Neural progenitor cell (in vitro differentiated cells): ENCODE results near the gene PPP6R1. TPM values are rescaled to one million over a fixed set of nuclear protein-coding genes. Genes with fewer than 3 reads are reported as not detected.

ENCODE experiments used
- DNase-seq: peaks from one replicate; pipeline ENCODE4 v3.0.0-alpha.2; 2016; ENCODE audit warnings: low spot score
- H2AFZ ChIP-seq: fragments of 200-600 bp; sonication (generic); replicated peaks from 2 replicates; pipeline ENCODE4 v1.6.1; 2016; ENCODE audit warnings: antibody characterized with exemption
- H3F3A ChIP-seq: fragments of 200-600 bp; sonication (generic); 2 replicates; pipeline ENCODE4 v1.6.1; 2016; ENCODE audit warnings: antibody characterized with exemption, low read depth
- H3K27ac ChIP-seq: fragments of 200-600 bp; sonication (generic); 2 replicates; pipeline ENCODE4 v1.5.1; 2016; ENCODE audit warnings: mild to moderate bottlenecking
- H3K27me3 ChIP-seq: fragments of 200-600 bp; sonication (generic); 2 replicates; pipeline ENCODE4 v1.6.1; 2016; ENCODE audit warnings: mild to moderate bottlenecking, moderate library complexity
- H3K36me3 ChIP-seq: fragments of 200-600 bp; sonication (generic); 2 replicates; pipeline ENCODE4 v1.5.1; 2016
- H3K4me1 ChIP-seq: fragments of 200-600 bp; sonication (generic); 2 replicates; pipeline ENCODE4 v1.6.1; 2016; ENCODE audit warnings: mixed run types
- H3K4me2 ChIP-seq: fragments of 200-600 bp; sonication (generic); 2 replicates; pipeline ENCODE4 v1.6.1; 2016
- H3K4me3 ChIP-seq: fragments of 200-600 bp; sonication (generic); 2 replicates; pipeline ENCODE4 v1.5.1; 2016
- H3K79me2 ChIP-seq: fragments of 200-600 bp; sonication (generic); 2 replicates; pipeline ENCODE4 v1.6.1; 2016; ENCODE audit warnings: low read depth
- H3K9ac ChIP-seq: fragments of 200-600 bp; sonication (generic); 2 replicates; pipeline ENCODE4 v1.6.1; 2016
- H3K9me3 ChIP-seq: fragments of 200-600 bp; sonication (generic); 2 replicates; pipeline ENCODE4 v1.5.1; 2016; ENCODE audit warnings: low read depth
- H4K20me1 ChIP-seq: fragments of 200-600 bp; sonication (generic); 2 replicates; pipeline ENCODE4 v1.6.1; 2016; ENCODE audit warnings: low read depth
- H3K27ac Mint-ChIP-seq: 3 replicates; pipeline ENCODE4 v1.8.0; 2021; ENCODE audit warnings: mixed read lengths
- H3K27me3 Mint-ChIP-seq: 2 replicates; pipeline ENCODE4 v1.8.0; 2022; ENCODE audit warnings: low read depth, mild to moderate bottlenecking, inconsistent platforms, moderate library complexity, mixed read lengths; ENCODE audit not compliant: insufficient read depth
- H3K36me3 Mint-ChIP-seq: 3 replicates; pipeline ENCODE4 v1.8.0; 2021; ENCODE audit warnings: mixed read lengths
- H3K4me1 Mint-ChIP-seq: 3 replicates; pipeline ENCODE4 v1.8.0; 2021; ENCODE audit warnings: mixed read lengths
- H3K4me3 Mint-ChIP-seq: 3 replicates; pipeline ENCODE4 v1.8.0; 2021; ENCODE audit warnings: mild to moderate bottlenecking, moderate library complexity, mixed read lengths
- H3K9me3 Mint-ChIP-seq: 3 replicates; pipeline ENCODE4 v1.8.0; 2020; ENCODE audit warnings: mixed read lengths
- CTCF ChIP-seq: fragments of 200-600 bp; sonication (generic); IDR thresholded peaks from 2 replicates; pipeline ENCODE4 v1.5.1; 2017; ENCODE audit warnings: antibody characterized with exemption, mild to moderate bottlenecking
- EZH2 ChIP-seq: fragments of 200-600 bp; sonication (generic); IDR thresholded peaks from 2 replicates; pipeline ENCODE4 v1.6.1; 2017; ENCODE audit warnings: antibody characterized with exemption, mild to moderate bottlenecking, moderate library complexity
- EZH2phosphoT487 ChIP-seq: fragments of 200-600 bp; sonication (generic); IDR thresholded peaks from 2 replicates; pipeline ENCODE4 v1.6.1; 2017; ENCODE audit warnings: antibody characterized with exemption
- microRNA-seq: library from miRNA; unstranded; fragments of <30 nt; microRNA quantifications from one replicate; pipeline ENCODE4, GENCODE V29; 2016
- small RNA-seq: library from RNA; depleted of rRNA; stranded (forward); fragments of <200 nt; gene quantifications from one replicate; pipeline ENCODE3, GENCODE V24; 2015
- total RNA-seq: library from RNA; depleted of rRNA; stranded (reverse); fragments of >200 nt; gene quantifications from 2 replicates; pipeline ENCODE4 v1.2.3, GENCODE V29; 2015; ENCODE audit warnings: low replicate concordance

The PPP6R1 gene
- total RNA-seq, 1 donor from 2014 or later = 13.1 TPM

- no peak overlapping the region for H3K27ac Mint-ChIP-seq
- Histone ChIP-seq H3K4me2 (no peak overlapping the region), H3K36me3 (no peaks in the 10 kb centered on the region), H3K4me1 (peaks cover 6% of the 10 kb centered on the region), H3F3A (peaks cover 5% of the 10 kb centered on the region), H3K9me3 (no peaks in the 10 kb centered on the region), H2AFZ (no peak overlapping the region), H3K4me3 (no peak overlapping the region), H3K27me3 (peaks cover 73% of the 10 kb centered on the region), H3K79me2 (no peaks in the 10 kb centered on the region), H3K9ac (no peak overlapping the region), H3K27ac (no peak overlapping the region), H4K20me1 (peaks cover 17% of the 10 kb centered on the region)
- DNase-seq = no peak
- peaks cover 43% of the 10 kb centered on the region for H3K27me3 Mint-ChIP-seq
- peaks cover 22% of the 10 kb centered on the region for H3K4me1 Mint-ChIP-seq
- peak overlapping the region; percentile 25 for H3K4me3 Mint-ChIP-seq
- TF ChIP-seq EZH2 (no peak), CTCF (no peak), EZH2phosphoT487 (no peak)
- no peaks in the 10 kb centered on the region for H3K36me3 Mint-ChIP-seq
- peaks cover 5% of the 10 kb centered on the region for H3K9me3 Mint-ChIP-seq
These were observed 77.1 kb downstream of the PPP6R1 start for GRCh38 chr19:55181740-55182139.

Small RNA genes within 50 kb of the gene (microRNA-seq; reads per million reads assigned to microRNA genes)
- gene MIR6802 (not detected), gene MIR6803 (1.6 reads per million), gene MIR6804 (0.91 reads per million)

Small RNA genes within 50 kb of the gene (small RNA-seq; reads per million reads assigned to genes)
- not detected for gene MIR6802
- gene MIR6803 = not detected
- gene MIR6804 = not detected

Other genes with a start within 250 kb of the PPP6R1 start
- gene GP6, start 220.8 kb downstream of the PPP6R1 start, total RNA-seq = not detected in 2 replicates
- gene RDH13, start 195.9 kb downstream of the PPP6R1 start, total RNA-seq = 9.0 and 9.4 TPM in 2 replicates
- 7.0 and 17.5 TPM in 2 replicates for gene EPS8L1, start 183.1 kb downstream of the PPP6R1 start, total RNA-seq
- gene PPP1R12C, start 141.4 kb downstream of the PPP6R1 start, total RNA-seq = 21.8 and 62.7 TPM in 2 replicates
- 74.1 and 121 TPM in 2 replicates for gene TNNT1, start 109.8 kb downstream of the PPP6R1 start, total RNA-seq
- gene TNNI3, start 101.3 kb downstream of the PPP6R1 start, total RNA-seq = 22.2 and 41.0 TPM in 2 replicates
- gene DNAAF3, start 92.4 kb downstream of the PPP6R1 start, total RNA-seq = 9.1 and 12.0 TPM in 2 replicates
- gene SYT5, start 78.7 kb downstream of the PPP6R1 start, total RNA-seq = 0.22 TPM in 1 of 2 replicates, not detected in the other
- gene PTPRH, start 49.5 kb downstream of the PPP6R1 start, total RNA-seq = not detected in 2 replicates
- 1.4 and 3.3 TPM in 2 replicates for gene TMEM86B, start 30.3 kb downstream of the PPP6R1 start, total RNA-seq
- gene HSPBP1, start 21.1 kb upstream of the PPP6R1 start, total RNA-seq = 15.0 and 43.1 TPM in 2 replicates
- gene BRSK1, start 25.0 kb upstream of the PPP6R1 start, total RNA-seq = 24.1 and 43.1 TPM in 2 replicates
- gene TMEM150B, start 66.3 kb upstream of the PPP6R1 start, total RNA-seq = 0.62 TPM in 1 of 2 replicates, not detected in the other
- gene KMT5C, start 80.9 kb upstream of the PPP6R1 start, total RNA-seq = 21.1 and 73.7 TPM in 2 replicates
- gene COX6B2, start 95.7 kb upstream of the PPP6R1 start, total RNA-seq = 0.77 TPM in 1 of 2 replicates, not detected in the other
- gene GARIN5B, start 104.2 kb upstream of the PPP6R1 start, total RNA-seq = 0.09 TPM in 1 of 2 replicates, not detected in the other
- gene IL11, start 111.4 kb upstream of the PPP6R1 start, total RNA-seq = 0.06 and 0.62 TPM in 2 replicates
- not detected in 2 replicates for gene TMEM190, start 117.8 kb upstream of the PPP6R1 start, total RNA-seq
- gene TMEM238, start 125.3 kb upstream of the PPP6R1 start, total RNA-seq = 0.15 TPM in 1 of 2 replicates, not detected in the other
- gene RPL28, start 126.9 kb upstream of the PPP6R1 start, total RNA-seq = 1,017 and 1,124 TPM in 2 replicates
- 118 and 159 TPM in 2 replicates for gene UBE2S, start 148.8 kb upstream of the PPP6R1 start, total RNA-seq
- gene SHISA7, start 184.3 kb upstream of the PPP6R1 start, total RNA-seq = 0.09 and 0.21 TPM in 2 replicates
- 14.8 and 34.4 TPM in 2 replicates for gene ISOC2, start 202.6 kb upstream of the PPP6R1 start, total RNA-seq
- gene C19orf85, start 205.7 kb upstream of the PPP6R1 start, total RNA-seq = not detected in 2 replicates
- 5.0 TPM in 1 of 2 replicates, not detected in the other for gene ZNF628, start 217.6 kb upstream of the PPP6R1 start, total RNA-seq
- 16.2 and 49.2 TPM in 2 replicates for gene NAT14, start 226.2 kb upstream of the PPP6R1 start, total RNA-seq
- gene SSC5D, start 229.4 kb upstream of the PPP6R1 start, total RNA-seq = 0.56 TPM in 1 of 2 replicates, not detected in the other